Muscle layer of duodenum (tissue), 2 donors: ENCODE data around the gene ASB8.

Experiments used
- H3K27ac ChIP-seq: one replicate; pipeline ENCODE4 v1.7.0; 2013; ENCODE audit warnings: mild to moderate bottlenecking, low read length
- H3K27me3 ChIP-seq: one replicate; pipeline ENCODE4 v1.7.0; 2013; ENCODE audit warnings: low read depth, mild to moderate bottlenecking, control low read depth, low read length
- H3K36me3 ChIP-seq, 2 donors: one replicate each; pipeline ENCODE4 v1.7.0; 2013; ENCODE audit warnings: low read length in 2 of 2, control low read depth in 1 of 2, mild to moderate bottlenecking in 1 of 2; ENCODE audit not compliant: insufficient read depth in 2 of 2, control insufficient read depth in 1 of 2
- H3K4me1 ChIP-seq, 2 donors: one replicate each; pipeline ENCODE4 v1.7.0; 2013; ENCODE audit warnings: low read length in 2 of 2, mild to moderate bottlenecking in 2 of 2, control low read depth in 1 of 2, moderate library complexity in 1 of 2; ENCODE audit not compliant: insufficient read depth in 2 of 2, control insufficient read depth in 1 of 2
- H3K4me3 ChIP-seq, 2 donors: one replicate each; pipeline ENCODE4 v1.7.0; 2013; ENCODE audit warnings: low read length in 2 of 2, low read depth in 1 of 2, mild to moderate bottlenecking in 1 of 2
- H3K9me3 ChIP-seq, 2 donors: one replicate each; pipeline ENCODE4 v1.7.0; 2013; ENCODE audit warnings: low read length in 2 of 2, control low read depth in 1 of 2, mild to moderate bottlenecking in 1 of 2; ENCODE audit not compliant: control insufficient read depth in 1 of 2
- donor health status: healthy.

ASB8 gene

DNA sequence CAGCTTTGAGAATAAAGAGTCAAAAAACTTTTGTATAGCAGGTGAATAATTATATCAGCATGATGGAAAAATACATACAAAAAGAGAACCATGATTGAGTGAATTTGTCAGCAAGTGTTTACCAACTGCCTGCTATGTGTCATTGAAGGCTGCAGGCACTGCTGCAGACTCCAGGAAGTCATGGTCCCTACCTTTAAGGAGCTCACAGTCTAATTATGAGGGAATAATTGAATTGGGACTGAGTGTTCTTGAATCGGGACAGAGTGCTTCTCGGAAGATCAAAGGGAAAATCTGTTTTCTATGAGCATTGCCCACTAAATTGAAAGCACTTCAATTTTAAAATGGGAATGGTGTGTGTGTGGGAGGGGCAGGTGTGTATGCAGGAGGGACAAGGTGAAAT, 36.3 kb upstream of the ASB8 start:
- H3K9me3 ChIP-seq: no peaks in the 10 kb centered on the region
- no peak overlapping the region for H3K27ac ChIP-seq
- H3K4me3 ChIP-seq: no peak overlapping the region
- H3K36me3 ChIP-seq: no peaks in the 10 kb centered on the region
- H3K4me1 ChIP-seq: no peaks in the 10 kb centered on the region
- H3K27me3 ChIP-seq: no peaks in the 10 kb centered on the region

DNA sequence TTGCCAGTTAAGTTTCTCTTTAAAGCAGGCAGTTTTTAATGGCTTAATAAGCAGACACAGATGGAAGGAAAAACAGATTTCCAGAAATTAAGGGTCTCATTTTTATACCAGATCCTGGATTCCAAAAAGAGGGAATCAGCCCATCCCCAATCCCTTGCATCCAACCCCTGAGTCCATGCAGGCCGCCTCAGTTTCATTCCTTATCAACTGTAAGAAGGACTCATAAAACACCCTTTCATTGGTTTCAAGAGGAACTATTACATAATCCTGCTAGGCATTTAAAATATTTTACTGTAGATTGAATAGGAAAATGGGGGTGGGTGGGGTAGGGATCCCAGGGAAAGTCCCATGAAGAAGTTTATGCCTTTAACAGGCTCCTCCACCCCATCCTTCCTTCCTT, 35.5 kb upstream of the ASB8 start:
- Histone ChIP-seq H3K4me1 (no peaks in the 10 kb centered on the region), H3K9me3 (no peaks in the 10 kb centered on the region), H3K4me3 (no peak overlapping the region), H3K27me3 (no peaks in the 10 kb centered on the region), H3K27ac (no peak overlapping the region), H3K36me3 (no peaks in the 10 kb centered on the region)

DNA sequence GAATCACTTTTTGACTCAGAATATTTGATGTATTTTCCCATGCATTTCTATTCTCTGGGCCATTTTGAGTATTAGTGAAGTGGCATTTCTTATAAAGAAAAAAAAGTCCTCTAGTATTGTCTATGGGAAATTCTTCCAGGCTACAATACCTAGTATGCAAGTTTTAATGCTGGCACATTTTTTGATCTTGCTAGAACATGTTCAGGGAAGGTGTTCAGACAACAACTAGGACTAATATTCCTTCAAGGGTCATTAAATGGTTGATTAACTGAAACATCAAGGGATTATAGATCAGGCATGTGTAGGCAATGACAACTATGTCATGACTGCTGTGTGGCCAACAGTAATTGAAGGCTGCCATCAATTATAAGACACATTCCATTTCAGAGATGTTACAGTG, 33.8 kb upstream of the ASB8 start:
- no peaks in the 10 kb centered on the region for H3K4me1 ChIP-seq
- no peaks in the 10 kb centered on the region for H3K9me3 ChIP-seq
- no peaks in the 10 kb centered on the region for H3K27me3 ChIP-seq
- no peak overlapping the region for H3K27ac ChIP-seq
- H3K36me3 ChIP-seq: no peaks in the 10 kb centered on the region
- H3K4me3 ChIP-seq: no peak overlapping the region

DNA sequence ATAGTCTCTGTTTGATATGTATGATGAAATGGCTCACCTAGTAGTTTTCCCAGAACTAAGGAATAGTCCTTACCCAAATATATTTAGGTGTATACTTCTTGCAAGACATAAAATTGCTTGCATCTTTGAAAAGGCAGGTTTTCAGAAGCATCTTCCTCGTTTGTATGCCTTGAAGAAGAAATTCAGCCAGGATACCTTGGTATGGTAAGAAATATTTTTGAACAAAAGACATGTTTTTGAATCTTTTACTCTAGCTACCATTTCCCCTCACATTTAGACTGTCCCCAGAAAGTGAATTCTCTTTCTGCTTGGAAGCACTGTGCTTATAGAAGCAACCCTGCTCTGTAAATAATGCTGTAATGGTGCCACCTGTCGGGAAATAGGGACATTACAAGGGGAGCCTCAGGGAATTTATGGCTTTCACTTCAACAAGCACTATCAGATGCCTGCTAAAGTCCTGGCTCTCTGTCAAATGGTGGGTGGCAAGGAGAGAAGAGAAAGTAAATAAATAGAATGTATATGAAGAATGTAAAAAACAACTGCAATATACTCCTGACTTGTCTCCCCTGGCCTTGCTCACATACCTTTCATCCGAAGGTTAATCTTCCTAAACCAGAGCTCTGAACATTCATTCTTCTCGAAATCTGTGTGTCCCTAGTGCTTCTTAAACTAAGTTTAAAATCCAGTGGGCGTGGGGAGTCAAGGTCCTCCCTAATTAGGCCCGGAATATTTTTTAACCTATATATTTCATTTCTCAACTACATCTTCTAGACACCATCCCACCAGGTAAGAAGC, 32.2 kb upstream of the ASB8 start:
- Histone ChIP-seq H3K4me3 (no peak overlapping the region), H3K4me1 (peaks cover 0 to 3% of the 10 kb centered on the region in 2 donors), H3K9me3 (no peaks in the 10 kb centered on the region), H3K27me3 (no peaks in the 10 kb centered on the region), H3K27ac (no peak overlapping the region), H3K36me3 (no peaks in the 10 kb centered on the region)

DNA sequence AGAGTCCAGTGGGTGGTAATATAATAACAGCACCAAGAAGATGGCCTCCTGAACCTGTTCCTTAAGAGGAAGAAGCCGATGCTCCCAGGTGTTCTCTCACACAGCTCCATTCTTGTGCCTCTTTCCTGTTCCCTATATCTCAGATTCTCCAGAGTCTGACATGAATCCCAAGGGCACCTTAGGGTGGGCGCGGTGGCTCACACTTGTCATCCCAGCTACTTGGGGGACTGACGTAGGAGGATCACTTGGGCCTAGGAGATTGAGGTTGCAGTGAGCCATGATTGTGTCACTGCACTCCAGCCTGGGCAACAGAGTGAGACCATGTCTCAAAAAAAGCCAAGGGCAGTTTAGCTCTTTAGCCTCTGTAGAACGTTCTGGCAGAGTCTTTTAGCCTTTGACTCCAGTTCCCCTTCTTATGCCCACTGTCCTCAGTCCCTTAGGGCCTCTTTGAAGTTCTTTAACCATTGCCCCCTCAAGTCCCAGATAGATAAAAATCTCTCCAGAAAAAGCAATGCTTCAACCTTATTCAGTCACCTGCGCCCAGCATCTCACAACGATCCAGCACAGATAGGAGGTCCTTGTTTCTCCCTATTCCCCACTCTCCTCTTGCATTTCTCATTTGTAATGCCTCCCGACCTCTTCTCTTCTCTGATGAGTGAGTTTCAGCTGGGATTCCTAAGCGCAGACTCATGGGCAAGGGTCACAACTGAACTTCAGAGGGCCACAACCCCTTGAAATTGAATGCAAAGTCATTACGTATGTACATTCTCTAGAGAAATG, 30.8 kb upstream of the ASB8 start:
- Histone ChIP-seq H3K9me3 (no peaks in the 10 kb centered on the region), H3K27me3 (peaks cover 11% of the 10 kb centered on the region), H3K36me3 (no peaks in the 10 kb centered on the region), H3K27ac (no peak overlapping the region), H3K4me3 (no peak overlapping the region), H3K4me1 (peaks cover 3 to 16% of the 10 kb centered on the region in 2 donors)

DNA sequence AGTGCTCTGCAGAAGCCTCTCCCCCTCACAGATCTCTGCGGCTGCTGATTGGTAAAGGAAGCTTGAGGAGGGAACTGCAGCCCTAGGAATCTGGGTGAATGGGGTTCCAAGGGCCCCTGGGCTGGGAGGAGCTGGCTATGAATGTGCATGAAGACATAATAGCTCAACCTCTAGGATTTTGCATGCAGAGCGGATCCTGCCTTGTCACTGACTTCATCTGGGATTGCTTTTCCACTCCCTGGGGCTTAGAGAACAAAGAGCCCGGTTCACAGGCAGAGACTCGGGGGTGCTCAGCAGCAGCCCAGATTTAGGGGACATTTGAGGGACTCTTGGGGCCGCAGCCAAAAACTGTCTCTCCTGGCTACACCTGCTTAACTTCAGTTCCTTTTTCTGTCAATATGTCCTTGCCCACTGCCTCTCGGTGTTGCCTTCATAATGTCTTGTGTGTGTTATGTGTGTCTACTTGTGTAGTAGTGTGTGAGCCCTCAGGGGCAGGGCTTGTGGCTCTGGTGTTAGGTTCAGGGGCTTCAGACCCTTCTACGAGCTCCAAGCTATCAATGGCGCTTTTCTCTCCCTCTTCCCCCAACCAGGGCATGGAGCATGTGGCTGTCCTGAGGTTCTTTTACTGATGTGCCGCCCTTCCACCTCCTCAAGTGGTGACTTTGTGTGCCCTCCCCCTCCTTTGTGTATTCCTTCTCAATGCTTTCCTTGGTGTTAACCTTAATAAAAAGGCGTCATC, 28.0 kb upstream of the ASB8 start:
- Histone ChIP-seq H3K36me3 (no peaks in the 10 kb centered on the region), H3K9me3 (no peaks in the 10 kb centered on the region), H3K27ac (no peak overlapping the region), H3K27me3 (peaks cover 22% of the 10 kb centered on the region), H3K4me1 (peaks cover 3 to 25% of the 10 kb centered on the region in 2 donors), H3K4me3 (no peak overlapping the region)

DNA sequence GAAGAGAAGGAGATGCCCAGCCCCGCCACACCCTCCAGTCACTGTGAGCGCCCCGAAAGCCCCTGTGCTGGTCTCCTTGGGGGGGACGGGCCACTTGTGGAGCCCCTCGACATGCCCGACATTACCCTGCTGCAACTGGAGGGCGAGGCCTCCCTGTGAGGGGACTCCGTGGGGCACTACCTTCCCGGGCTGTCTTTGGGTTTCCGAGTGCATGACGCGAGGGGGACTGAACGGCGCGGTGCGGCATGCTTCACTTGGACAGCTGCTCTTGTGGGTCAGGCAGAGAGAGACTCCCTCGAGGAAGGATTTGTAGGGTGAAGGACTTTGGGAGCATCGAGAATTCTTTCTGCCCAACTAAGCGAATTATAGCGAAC, 27.2 kb upstream of the ASB8 start:
- Histone ChIP-seq H3K27me3 (peaks cover 28% of the 10 kb centered on the region), H3K4me3 (peak overlapping the region in 1 of 2 donors; percentile 80), H3K4me1 (peaks cover 3 to 25% of the 10 kb centered on the region in 2 donors), H3K27ac (no peak overlapping the region), H3K9me3 (no peaks in the 10 kb centered on the region), H3K36me3 (no peaks in the 10 kb centered on the region)

DNA sequence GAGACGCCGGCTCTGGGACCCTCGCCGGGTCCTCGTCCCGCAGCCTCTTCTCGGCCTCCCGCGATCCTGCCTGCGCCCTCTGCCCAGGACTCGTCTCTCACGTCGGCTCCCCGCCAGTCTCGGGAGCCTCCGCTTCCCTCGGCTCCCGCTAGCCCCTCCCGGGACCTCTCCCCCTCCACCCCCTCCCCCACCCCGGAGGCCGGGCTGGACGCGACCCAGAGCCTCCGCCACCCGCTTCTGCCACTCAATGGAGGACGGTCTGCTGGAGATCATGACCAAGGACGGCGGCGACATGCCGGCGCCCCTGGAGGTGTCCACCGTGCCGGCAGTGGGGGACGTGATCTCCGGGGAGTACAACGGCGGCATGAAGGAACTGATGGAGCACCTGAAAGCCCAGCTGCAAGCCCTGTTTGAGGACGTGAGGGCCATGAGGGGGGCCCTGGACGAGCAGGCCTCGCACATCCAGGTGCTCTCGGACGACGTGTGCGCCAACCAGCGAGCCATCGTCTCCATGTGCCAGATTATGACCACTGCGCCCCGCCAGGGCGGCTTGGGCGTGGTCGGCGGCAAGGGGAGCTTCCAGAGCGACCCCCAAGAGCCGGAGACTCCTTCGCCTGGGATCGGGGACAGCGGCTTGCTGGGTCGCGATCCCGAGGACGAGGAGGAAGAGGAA, 26.7 kb upstream of the ASB8 start:
- H3K4me3 ChIP-seq: peak overlapping the region; percentile 74 to 80
- no peaks in the 10 kb centered on the region for H3K9me3 ChIP-seq
- H3K27me3 ChIP-seq: peaks cover 30% of the 10 kb centered on the region
- H3K27ac ChIP-seq: no peak overlapping the region
- H3K4me1 ChIP-seq: peaks cover 3 to 25% of the 10 kb centered on the region in 2 donors
- H3K36me3 ChIP-seq: no peaks in the 10 kb centered on the region

DNA sequence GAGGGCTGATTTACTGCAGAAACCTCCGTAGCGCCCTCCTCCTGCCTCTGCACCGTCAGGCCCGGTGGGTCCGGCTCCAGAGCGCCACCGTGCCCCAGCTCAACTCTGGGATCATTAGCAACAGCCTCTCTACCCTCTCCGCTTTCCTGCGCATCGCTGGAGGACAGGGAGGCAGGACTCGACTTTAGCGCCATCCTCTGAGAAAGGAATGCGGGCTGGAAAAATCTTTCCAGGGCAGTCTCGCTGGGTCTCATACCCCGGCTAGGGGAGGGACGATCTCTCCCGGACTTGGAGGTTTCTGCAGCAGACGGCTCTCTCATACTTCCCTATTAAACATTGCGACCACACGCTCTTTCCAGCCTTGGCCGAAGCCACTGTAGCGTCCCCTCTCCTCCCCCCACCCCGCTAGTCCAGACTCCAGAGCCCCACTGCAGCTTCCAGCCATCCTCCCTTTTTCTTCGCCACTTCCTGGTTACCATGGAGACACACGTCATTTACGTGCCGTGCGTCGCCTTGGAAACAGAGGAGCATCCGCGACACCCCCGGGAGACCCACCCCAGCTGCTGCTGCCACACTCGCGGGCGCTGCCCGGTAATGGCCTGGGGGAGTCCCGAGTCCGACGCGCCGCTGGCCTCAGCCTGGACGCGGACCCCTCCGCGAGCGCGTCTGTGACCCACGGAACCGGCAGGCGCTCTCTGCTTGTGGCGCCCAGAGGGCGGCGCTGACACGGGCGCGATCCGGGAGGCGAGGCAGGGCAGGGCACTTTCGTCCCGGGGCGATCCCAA, 26.0 kb upstream of the ASB8 start, which contains the start of gene CCDC184:
CCDC184 (plus strand) TSS at position 554 of the 785 bp plus-strand sequence. CDS start 479 bp downstream, outside the sequence.
- no peak within 1 kb of the TSS for H3K27ac ChIP-seq
- H3K9me3 ChIP-seq: no peaks in the 10 kb centered on the region
- H3K27me3 ChIP-seq: peaks cover 30% of the 10 kb centered on the region

DNA sequence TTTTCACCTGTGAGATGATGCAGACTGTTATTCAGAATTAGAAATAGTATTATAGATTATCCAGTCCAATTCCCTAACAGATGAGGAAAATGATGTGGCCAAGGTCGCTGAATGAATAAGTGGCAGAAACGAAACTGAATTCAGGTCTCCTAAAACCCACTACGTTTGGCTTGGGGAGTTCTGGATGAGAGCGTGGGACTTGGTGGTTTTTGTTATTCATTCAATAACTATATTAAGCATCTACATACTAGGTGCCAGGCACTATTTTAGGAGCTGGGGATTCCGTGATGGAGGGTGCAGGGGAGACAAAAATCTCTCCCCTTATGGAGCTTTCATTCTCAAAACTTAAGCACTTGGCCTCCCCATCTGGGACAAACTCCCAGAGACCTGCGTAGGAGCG, 25.3 kb upstream of the ASB8 start:
- Histone ChIP-seq H3K27me3 (peaks cover 34% of the 10 kb centered on the region), H3K36me3 (no peaks in the 10 kb centered on the region), H3K27ac (no peak overlapping the region), H3K4me1 (peaks cover 3 to 25% of the 10 kb centered on the region in 2 donors), H3K9me3 (no peaks in the 10 kb centered on the region), H3K4me3 (peak overlapping the region; percentile 74 to 80)

More for the DNA sequence above, 26.0 kb upstream of the ASB8 start, which contains the start of gene CCDC184:
- Histone ChIP-seq H3K4me1 (peaks cover 3 to 25% of the 10 kb centered on the region in 2 donors), H3K36me3 (no peaks in the 10 kb centered on the region), H3K4me3 (peak within 1 kb of the TSS; percentile 74 to 80)
